NCI-H2196 treated with DMSO at 0.1 percent for 48 hours (cell line): ENCODE data around the gene AMFR.

ENCODE experiments used
- DNase-seq: peaks from one replicate; lab custom pipeline; 2025; ENCODE audit not compliant: unreplicated experiment; lab: John Stamatoyannopoulos, UW

Gene AMFR

GRCh38 chr16:56424404-56424764 is 961 bp downstream of the AMFR start:
- no peak for DNase-seq

DNA sequence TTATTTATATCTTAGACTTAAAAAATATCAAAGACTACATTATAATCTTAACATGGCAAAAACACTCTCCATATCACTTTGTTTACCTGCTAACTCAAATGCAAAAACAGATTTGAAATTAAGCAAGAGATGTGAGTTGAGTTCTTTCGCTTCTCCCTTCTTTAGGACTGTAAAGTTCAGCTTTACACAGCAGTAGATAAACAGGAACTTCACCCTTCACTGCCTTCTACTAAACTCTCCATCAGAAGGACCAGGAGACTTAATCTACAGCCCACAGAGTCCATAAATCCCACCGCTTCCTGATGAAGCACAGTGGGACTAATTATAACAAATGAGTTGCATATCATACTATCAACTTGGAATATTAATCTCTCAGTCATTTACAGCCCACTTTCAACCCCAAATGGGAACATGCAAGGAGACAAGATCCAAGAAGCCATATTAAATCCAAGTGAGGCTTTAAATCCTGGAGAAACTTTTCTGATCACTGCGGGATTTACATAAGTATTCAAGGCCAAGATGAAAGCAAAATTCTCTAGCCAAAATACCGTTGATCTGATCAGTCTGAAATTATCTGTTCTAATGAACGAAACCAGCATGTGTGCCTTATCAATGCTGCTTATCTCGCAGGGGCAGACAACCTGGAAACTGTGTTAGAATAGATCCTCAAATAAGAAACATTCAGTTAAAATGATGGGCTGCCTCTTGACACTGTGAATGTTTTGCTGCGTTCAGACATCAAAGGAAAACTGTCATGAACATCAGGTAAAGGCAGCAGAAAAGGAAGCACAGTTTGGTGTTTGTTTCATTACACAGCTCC is 1.6 kb downstream of the AMFR start:
- DNase-seq: no peak

DNA sequence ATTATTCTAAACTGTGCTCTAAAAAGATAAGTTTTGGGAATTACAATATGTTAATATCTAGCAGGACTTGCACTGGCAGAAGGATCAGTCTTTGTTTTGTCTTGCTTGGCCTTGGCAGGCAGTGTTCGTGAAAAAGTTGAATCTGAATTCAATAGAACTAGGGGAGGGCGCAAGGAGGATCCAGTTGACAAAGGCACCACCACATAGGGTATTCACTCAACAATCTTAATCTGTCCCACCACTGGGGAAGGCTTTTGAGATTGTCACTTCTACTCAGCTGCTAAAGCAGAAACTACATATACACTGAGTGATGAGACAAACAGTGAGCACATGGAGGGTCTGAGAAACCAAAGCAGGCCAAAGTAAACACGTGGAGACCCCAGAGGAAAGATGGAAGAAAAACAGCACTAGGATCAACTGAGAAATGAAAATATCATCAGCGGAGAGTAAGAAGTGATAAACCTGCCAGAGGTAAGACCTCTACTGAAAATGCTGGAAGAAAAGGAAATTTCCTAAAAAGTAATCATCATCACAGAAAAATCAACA is 2.4 kb downstream of the AMFR start:
- no peak for DNase-seq

- no peak for DNase-seq
Measured at GRCh38 chr16:56421976-56422669, 3.2 kb downstream of the AMFR start.

- no peak for DNase-seq
Measured at GRCh38 chr16:56421313-56421712, 4.0 kb downstream of the AMFR start.

GRCh38 chr16:56420613-56421012 is 4.7 kb downstream of the AMFR start:
- no peak for DNase-seq

GRCh38 chr16:56419740-56420548 is 5.4 kb downstream of the AMFR start:
- DNase-seq: no peak

- DNase-seq: no peak
Measured at GRCh38 chr16:56417138-56417537, 8.2 kb downstream of the AMFR start.

GRCh38 chr16:56415875-56416274 is 9.5 kb downstream of the AMFR start:
- DNase-seq: no peak

DNA sequence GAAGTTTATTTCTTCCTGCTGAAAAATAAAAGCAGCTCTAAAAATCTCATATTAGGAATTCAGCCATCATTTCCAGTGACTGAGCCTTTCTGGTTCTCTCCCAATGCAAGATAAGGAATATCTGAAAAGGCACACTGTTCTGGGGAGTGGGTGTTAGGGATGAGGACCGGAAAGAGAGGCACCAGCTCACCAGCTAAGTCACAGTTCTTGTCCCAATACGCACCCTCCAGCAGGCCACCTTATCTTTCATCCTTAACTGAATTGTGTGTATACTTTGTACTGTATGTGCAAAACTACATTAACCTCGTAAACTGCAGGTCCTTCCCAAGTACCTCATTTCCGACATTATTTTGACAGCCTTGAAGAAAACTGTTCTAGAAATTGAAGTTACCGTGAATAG is 11.0 kb downstream of the AMFR start:
- no peak for DNase-seq

DNA sequence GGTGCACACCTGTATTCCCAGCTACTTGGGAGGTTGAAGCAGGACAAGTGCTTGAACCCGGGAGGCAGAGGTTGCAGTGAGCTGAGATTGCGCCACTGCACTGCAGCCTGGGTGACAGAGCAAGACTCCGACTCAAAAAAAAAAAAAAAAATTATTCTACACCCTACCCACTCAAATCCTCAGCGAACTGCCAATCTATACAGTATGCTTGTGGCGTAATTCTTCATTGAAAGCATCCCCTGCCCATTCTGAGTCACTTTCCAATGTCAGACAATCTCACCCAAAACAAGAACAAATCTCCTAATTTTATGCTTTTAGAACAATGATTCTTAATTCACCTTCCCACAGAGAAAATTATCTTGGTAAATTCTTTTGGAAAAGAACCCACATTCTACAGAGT is 12.0 kb downstream of the AMFR start:
- DNase-seq: no peak

DNA sequence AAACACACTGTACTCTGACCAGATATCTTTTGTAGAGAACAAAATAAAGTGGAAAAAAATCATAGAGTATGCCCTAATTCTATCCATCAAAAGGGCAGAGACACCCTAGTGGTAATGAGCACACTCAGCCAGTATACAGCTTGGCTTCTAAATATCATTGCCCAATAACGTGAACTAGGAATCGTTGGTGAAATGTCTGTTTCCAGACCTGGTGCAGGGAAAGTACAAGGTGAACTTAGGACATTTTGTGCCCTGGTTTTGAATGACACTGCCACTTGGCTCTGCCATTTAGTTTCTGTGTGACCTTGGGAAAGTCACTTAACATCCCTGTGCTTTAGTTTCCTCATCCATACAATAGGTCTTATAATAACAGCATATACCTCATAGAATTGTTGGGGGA is 13.7 kb downstream of the AMFR start:
- DNase-seq: no peak

- DNase-seq: no peak
Measured at GRCh38 chr16:56411123-56411522, 14.2 kb downstream of the AMFR start.

DNA sequence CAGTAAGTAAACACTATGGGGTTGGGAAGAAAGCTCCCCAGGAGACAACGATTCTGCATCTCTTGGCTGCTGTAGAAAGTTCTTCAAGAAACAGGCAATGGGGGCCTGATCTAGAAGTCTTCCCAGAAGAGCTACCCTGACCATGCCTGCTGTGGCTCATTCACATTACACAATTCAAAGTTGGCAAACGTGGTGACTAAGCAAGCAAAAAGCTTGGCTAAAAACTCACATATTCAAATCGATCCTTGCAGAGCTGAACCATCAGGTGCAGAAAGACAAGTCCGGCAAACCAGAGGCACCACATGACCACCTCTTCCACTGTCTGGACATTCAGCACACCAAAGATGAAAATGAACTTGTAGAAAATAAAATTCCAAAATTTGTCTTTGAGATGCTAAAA is 16.1 kb downstream of the AMFR start:
- no peak for DNase-seq

DNA sequence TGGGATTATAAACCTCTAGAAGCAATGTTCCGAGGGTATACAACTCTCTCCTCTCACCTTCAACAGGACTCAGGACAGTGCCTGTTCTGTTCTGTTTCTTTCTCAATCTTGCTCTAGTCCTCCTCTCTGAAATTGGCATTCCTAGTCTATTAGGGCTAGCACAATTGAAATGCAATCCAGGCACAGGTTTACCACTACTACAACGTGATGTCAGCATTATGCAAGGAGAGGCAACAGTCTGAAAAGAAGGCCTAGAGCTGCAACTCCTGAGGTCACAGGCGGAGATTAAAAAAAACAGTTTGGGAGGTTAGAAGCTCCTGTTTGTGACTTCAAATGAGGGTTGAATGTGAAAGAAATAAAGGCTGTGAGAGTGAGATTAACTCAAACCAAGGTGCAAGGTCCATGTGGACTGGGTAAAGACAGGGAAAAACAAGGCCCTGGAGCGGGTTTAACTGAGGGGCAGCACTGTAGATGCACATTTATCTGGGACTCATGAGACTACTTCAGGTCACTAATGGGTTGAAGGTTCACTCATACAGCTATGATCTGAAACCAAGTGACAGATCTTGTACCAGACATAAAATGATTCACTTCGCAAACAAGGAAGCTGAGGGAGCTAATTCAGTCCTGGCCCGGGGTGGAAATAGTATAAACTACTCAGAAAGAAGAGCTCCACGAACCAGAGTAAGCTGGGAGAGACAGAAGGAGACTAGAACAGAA is 16.8 kb downstream of the AMFR start:
- no peak for DNase-seq

GRCh38 chr16:56405977-56406672 is 19.2 kb downstream of the AMFR start:
- no peak for DNase-seq

DNA sequence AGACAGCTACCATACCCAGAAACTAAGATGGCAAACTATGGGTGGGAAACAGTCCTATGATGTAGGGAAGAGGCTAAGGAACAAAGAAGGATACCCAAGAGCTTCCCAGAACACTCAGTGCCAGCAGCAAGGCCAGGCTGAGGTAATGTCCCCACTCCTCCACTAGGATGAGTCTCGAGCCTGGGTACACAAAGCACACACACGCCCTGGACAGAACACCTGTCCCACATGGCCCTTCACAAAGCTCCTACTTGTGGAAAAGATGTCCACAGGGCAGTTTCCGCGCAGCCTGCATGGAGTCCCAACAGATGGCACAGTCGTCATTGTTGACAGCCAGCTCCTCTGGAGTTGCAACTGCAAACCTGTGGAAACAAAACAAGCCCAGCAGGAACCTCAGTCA is 23.9 kb downstream of the AMFR start:
- no peak for DNase-seq

DNA sequence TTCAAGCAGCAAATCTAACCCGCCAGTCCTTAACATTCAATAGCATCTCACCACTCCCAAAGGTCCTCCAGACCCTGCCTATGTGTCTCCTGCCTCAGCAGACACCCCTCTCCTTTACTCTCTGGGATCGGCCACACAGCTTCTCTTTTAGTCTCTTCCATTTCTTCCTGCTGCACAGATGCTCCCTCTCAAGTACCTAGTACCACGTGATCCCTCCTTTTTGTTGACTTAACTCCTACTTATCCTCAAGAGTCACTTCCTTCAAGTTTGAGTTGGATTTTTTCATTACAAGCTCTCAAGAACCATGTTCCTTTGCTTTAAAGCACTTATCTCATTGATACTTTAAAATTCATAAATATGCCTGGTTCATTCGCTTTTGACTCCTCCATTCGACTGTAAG is 24.9 kb downstream of the AMFR start:
- no peak for DNase-seq

- DNase-seq: no peak
Measured at GRCh38 chr16:56399486-56399885, 25.9 kb downstream of the AMFR start.

DNA sequence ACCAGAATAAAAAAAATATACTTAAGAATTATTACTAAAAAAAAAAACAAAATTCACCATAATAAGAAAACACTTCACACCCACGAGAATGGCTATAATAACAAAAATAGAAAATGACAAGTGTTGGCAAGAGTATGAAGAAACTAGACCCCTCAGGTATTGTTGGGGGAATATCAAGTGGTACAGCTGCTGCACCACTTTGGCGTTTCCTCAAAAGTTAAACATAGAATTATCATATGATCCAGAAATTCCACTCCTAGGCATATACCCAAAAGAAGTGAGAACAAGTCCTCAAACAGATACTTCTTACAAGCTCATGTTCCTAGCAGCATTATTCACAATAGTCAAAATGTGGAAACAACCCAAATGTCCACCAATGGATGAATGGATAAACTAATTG is 26.3 kb downstream of the AMFR start:
- no peak for DNase-seq
